Ectodermal cell (in vitro differentiated cells): ENCODE measurements around the gene CTXN3.

Experiments used
- H3K27ac ChIP-seq: 2 replicates; pipeline ENCODE4 v1.7.0; 2013; ENCODE audit warnings: mild to moderate bottlenecking, low read depth, low read length; ENCODE audit not compliant: insufficient read depth, poor library complexity, severe bottlenecking
- H3K27me3 ChIP-seq: 2 replicates; pipeline ENCODE4 v1.7.0; 2013; ENCODE audit warnings: mild to moderate bottlenecking, low read length; ENCODE audit not compliant: insufficient read depth, control insufficient read depth, poor library complexity, severe bottlenecking
- H3K36me3 ChIP-seq: one replicate; pipeline ENCODE4 v1.7.0; 2013; ENCODE audit warnings: low read length; ENCODE audit not compliant: control insufficient read depth, insufficient read depth
- H3K4me1 ChIP-seq: one replicate; pipeline ENCODE4 v1.7.0; 2013; ENCODE audit warnings: low read length; ENCODE audit not compliant: control insufficient read depth, insufficient read depth
- H3K4me3 ChIP-seq: 2 replicates; pipeline ENCODE4 v1.7.0; 2013; ENCODE audit warnings: low read depth, low read length, control low read depth; ENCODE audit not compliant: insufficient read depth
- H3K9me3 ChIP-seq: 2 replicates; pipeline ENCODE4 v1.7.0; 2013; ENCODE audit warnings: mild to moderate bottlenecking, low read length, moderate library complexity; ENCODE audit not compliant: control insufficient read depth
- WGBS, 2 experiments: methylation state at CpG; one replicate each; pipeline ENCODE4 v1.1.7; 2013; ENCODE audit warnings: missing lambda C conversion rate in 2 of 2; 5-methylcytosine and 5-hydroxymethylcytosine counted together

CTXN3 gene

GRCh38 chr5:127696683-127697082 lies 47.8 kb downstream of the CTXN3 start:
- H3K27ac ChIP-seq = no peak overlapping the region
- no peaks in the 10 kb centered on the region for H3K9me3 ChIP-seq
- 87% methylated on average over 6 of the region's 6 CpGs for WGBS, 2 experiments
- no peaks in the 10 kb centered on the region for H3K36me3 ChIP-seq
- H3K27me3 ChIP-seq = no peaks in the 10 kb centered on the region
- H3K4me3 ChIP-seq = no peak overlapping the region
- peaks cover 12% of the 10 kb centered on the region for H3K4me1 ChIP-seq

GRCh38 chr5:127697894-127698600 lies 49.2 kb downstream of the CTXN3 start:
- Histone ChIP-seq H3K4me1 (peaks cover 12% of the 10 kb centered on the region), H3K36me3 (no peaks in the 10 kb centered on the region), H3K4me3 (no peak overlapping the region), H3K27ac (no peak overlapping the region), H3K27me3 (no peaks in the 10 kb centered on the region), H3K9me3 (no peaks in the 10 kb centered on the region)
- WGBS, 2 experiments = 85 to 98% methylated on average over 2 of the region's 2 CpGs

GRCh38 chr5:127699416-127699815 lies 50.5 kb downstream of the CTXN3 start:
- 96 to 98% methylated on average over 5 of the region's 5 CpGs for WGBS, 2 experiments
- Histone ChIP-seq H3K36me3 (no peaks in the 10 kb centered on the region), H3K9me3 (no peaks in the 10 kb centered on the region), H3K27me3 (no peaks in the 10 kb centered on the region), H3K4me1 (peaks cover 20% of the 10 kb centered on the region), H3K4me3 (no peak overlapping the region), H3K27ac (no peak overlapping the region)

GRCh38 chr5:127700237-127700766 lies 51.4 kb downstream of the CTXN3 start:
- Histone ChIP-seq H3K27me3 (no peaks in the 10 kb centered on the region), H3K4me3 (no peak overlapping the region), H3K27ac (no peak overlapping the region), H3K36me3 (no peaks in the 10 kb centered on the region), H3K9me3 (no peaks in the 10 kb centered on the region), H3K4me1 (peaks cover 20% of the 10 kb centered on the region)
- WGBS, 2 experiments = 70 to 72% methylated on average over 6 of the region's 6 CpGs

GRCh38 chr5:127702434-127702833 lies 53.6 kb downstream of the CTXN3 start:
- no peaks in the 10 kb centered on the region for H3K9me3 ChIP-seq
- H3K36me3 ChIP-seq = no peaks in the 10 kb centered on the region
- no peak overlapping the region for H3K4me3 ChIP-seq
- H3K4me1 ChIP-seq = peaks cover 20% of the 10 kb centered on the region
- H3K27me3 ChIP-seq = no peaks in the 10 kb centered on the region
- no peak overlapping the region for H3K27ac ChIP-seq
- WGBS, 2 experiments = 96 to 100% methylated on average over 2 of the region's 2 CpGs

- no peak within 1 kb of the TSS for H3K4me3 ChIP-seq
- H3K9me3 ChIP-seq = no peaks in the 10 kb centered on the region
- no peaks in the 10 kb centered on the region for H3K27me3 ChIP-seq
- WGBS, 2 experiments = 69 to 72% methylated on average over 5 of the region's 5 CpGs
- no peaks in the 10 kb centered on the region for H3K36me3 ChIP-seq
- peaks cover 20% of the 10 kb centered on the region for H3K4me1 ChIP-seq
- peak within 1 kb of the TSS; percentile 57 for H3K27ac ChIP-seq
These were observed 54.2 kb downstream of the CTXN3 start, which contains the start of gene CCDC192 for GRCh38 chr5:127702926-127703561. Gene CCDC192, plus strand, starts transcription at chr5:127703391. Its CDS starts 55 bp downstream, at chr5:127703446.

- Histone ChIP-seq H3K4me3 (no peak overlapping the region), H3K9me3 (no peaks in the 10 kb centered on the region), H3K4me1 (peaks cover 14% of the 10 kb centered on the region), H3K36me3 (no peaks in the 10 kb centered on the region), H3K27ac (no peak overlapping the region), H3K27me3 (no peaks in the 10 kb centered on the region)
- 88 to 92% methylated on average over 4 of the region's 4 CpGs for WGBS, 2 experiments
These were observed 56.4 kb downstream of the CTXN3 start for GRCh38 chr5:127705120-127705892.

GRCh38 chr5:127706691-127707090 lies 57.8 kb downstream of the CTXN3 start:
- 90 to 92% methylated on average over 1 of the region's 1 CpG for WGBS, 2 experiments
- no peaks in the 10 kb centered on the region for H3K27me3 ChIP-seq
- no peak overlapping the region for H3K4me3 ChIP-seq
- no peaks in the 10 kb centered on the region for H3K36me3 ChIP-seq
- peaks cover 7% of the 10 kb centered on the region for H3K4me1 ChIP-seq
- H3K27ac ChIP-seq = no peak overlapping the region
- no peaks in the 10 kb centered on the region for H3K9me3 ChIP-seq

- Histone ChIP-seq H3K27ac (no peak overlapping the region), H3K27me3 (no peaks in the 10 kb centered on the region), H3K9me3 (no peaks in the 10 kb centered on the region), H3K36me3 (no peaks in the 10 kb centered on the region), H3K4me1 (peaks cover 7% of the 10 kb centered on the region), H3K4me3 (no peak overlapping the region)
- 92 to 98% methylated on average over 2 of the region's 3 CpGs for WGBS, 2 experiments
These were observed 58.3 kb downstream of the CTXN3 start for GRCh38 chr5:127707209-127707608.
